Jurkat, Clone E6-1 (cell line): ENCODE data around the gene CSTF2T. TPM values are rescaled to one million over a fixed set of nuclear protein-coding genes. Genes with fewer than 3 reads are reported as not detected.

Experiments used
- DNase-seq: peaks from one replicate; pipeline ENCODE4 v3.0.0-alpha.2; 2011; ENCODE audit warnings: low read depth, low spot score
- H3K4me3 ChIP-seq: 2 replicates; pipeline ENCODE4 v1.5.1; 2011; ENCODE audit warnings: mild to moderate bottlenecking, low read length, control low read depth, moderate library complexity
- polyA plus RNA-seq: library from polyadenylated mRNA; unstranded; fragments of >200 nt; gene quantifications from one replicate; pipeline ENCODE4 v1.2.1, GENCODE V29; 2012; ENCODE audit warnings: missing spikeins; ENCODE audit not compliant: insufficient read length, insufficient read depth

Gene CSTF2T, protein sequence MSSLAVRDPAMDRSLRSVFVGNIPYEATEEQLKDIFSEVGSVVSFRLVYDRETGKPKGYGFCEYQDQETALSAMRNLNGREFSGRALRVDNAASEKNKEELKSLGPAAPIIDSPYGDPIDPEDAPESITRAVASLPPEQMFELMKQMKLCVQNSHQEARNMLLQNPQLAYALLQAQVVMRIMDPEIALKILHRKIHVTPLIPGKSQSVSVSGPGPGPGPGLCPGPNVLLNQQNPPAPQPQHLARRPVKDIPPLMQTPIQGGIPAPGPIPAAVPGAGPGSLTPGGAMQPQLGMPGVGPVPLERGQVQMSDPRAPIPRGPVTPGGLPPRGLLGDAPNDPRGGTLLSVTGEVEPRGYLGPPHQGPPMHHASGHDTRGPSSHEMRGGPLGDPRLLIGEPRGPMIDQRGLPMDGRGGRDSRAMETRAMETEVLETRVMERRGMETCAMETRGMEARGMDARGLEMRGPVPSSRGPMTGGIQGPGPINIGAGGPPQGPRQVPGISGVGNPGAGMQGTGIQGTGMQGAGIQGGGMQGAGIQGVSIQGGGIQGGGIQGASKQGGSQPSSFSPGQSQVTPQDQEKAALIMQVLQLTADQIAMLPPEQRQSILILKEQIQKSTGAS
- polyA plus RNA-seq = 35.9 TPM

DNA sequence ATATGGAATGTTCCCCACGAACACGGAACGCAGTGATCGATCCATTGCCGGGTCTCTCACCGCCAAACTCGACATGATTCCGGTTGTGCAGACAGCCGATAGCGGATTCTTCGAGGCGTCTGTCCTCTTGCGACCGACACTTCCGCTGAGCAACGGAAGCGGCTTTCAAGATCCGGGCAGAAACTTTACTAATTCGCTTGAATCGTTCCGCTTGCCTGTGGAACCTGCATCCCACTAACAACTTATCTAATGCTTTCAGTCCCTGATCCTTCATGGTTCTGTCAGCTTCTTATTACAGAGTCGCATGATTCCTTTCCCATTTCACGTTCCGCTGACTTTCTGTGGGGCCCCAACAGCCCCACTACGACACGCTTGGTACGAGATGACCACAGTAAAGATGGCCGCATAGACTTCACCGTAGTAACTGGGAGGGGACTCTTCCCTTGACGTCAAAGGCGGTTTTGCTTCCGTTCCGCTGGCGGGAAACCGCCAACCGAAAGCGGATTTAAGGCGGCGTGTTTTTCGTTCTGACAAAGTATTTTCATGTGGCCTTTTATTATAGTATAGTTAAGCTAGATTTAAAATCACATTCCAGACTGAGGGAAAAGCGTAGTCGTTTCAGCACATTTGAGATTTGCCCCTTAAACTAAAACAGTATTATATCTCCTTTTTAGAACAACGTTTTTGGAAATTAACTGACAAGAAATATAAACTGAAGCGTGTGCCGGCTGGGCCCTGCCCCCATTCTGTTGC, at the start of gene CSTF2T:
CSTF2T (minus strand) TSS at position 121 of the 753 bp plus-strand sequence; CDS start at position 75, 46 bp downstream.
- peak; percentile 94 for DNase-seq
- peak within 1 kb of the TSS; percentile 97 for H3K4me3 ChIP-seq

DNA sequence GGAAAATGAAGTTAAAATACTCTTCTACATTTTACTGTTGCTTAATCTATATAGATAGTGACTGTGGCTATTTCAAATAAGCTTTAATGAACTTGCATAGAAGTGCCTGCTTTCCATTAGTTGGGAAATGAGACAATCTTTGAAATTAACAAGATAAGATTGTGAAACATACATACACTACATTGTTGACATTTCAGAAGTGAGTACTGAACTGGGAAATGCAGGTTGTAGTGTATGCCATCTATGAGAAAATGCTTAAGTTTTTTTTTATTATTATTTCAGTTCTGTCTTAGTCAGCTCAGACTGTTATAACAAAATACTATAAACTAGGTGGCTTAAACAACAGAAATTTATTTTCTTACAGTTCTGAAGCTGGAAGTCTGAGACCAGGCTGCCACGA, 49.6 kb upstream of the CSTF2T start:
- no peak overlapping the region for H3K4me3 ChIP-seq
- DNase-seq = no peak

DNA sequence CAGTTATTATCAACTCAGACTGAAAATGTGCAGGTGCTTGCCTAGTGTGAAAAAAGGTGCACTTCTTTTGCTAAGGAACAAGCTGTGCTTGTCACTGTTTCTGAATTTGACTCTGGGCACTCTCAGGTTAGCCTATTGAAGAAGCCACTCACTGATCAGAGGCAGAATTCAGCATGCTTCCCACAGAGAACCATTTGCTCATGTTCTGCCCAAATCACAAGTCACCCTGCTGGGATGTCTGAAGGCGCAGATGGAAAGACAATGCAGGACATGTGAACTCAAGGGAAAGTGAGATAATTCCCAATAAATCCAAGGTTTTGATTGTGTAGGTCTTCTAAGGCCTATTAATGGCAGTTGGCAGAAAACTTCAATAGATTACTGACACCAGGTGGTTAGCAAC, 47.8 kb upstream of the CSTF2T start:
- no peak overlapping the region for H3K4me3 ChIP-seq
- no peak for DNase-seq

DNA sequence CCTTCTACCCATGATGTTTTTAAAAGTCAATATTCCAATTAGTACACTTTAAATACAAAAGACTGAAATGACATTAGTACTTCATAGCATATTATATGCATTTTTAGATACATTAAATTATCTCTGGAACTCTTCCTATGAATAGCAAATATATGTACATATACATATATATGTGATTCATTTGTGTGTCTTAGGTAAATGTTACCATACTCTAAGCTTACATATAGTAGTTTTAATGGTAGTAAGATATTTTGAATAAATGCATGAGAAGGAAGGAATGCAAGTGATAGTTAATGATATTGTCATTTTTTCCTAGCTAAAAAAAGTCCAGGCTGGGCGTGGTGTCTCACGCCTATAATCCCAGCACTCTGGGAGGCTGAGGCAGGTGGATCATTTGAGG, 46.0 kb upstream of the CSTF2T start:
- H3K4me3 ChIP-seq = no peak overlapping the region
- DNase-seq = no peak

DNA sequence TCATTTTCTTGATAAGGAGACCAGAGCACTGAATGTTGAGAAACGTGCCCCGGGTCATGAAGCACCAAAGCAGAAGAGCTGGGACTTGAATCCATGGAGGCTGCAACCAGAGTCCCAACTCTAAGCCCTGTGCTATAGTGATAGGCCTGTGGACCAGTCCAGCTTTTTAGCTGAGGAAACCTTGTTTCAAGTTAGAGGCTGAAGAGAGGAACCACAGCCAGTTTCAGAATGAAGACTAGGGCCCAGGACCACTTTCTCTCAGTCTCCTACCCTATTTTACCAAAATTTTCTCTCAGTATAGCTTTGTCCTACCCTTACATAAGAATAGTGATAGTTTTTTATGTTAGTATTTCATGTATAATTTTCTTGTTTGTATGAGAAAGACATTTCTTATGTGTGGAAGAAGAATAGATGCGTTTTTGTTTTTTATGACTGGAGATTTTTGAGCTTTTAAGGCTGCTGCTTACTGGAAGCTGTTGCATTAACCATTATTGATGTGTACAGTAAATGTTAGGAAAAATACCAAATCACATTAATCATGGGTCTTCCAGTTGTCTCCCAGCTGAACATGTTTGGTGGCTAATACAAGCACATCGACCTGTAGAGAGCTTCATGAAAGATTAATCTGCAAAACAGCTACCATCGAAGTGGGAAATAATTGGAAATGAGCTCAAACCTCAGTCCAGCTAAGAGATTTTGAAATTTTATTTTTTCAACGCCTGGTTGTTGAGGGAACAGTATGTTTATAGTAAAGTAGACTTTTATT, 45.0 kb upstream of the CSTF2T start:
- H3K4me3 ChIP-seq = no peak overlapping the region
- no peak for DNase-seq

DNA sequence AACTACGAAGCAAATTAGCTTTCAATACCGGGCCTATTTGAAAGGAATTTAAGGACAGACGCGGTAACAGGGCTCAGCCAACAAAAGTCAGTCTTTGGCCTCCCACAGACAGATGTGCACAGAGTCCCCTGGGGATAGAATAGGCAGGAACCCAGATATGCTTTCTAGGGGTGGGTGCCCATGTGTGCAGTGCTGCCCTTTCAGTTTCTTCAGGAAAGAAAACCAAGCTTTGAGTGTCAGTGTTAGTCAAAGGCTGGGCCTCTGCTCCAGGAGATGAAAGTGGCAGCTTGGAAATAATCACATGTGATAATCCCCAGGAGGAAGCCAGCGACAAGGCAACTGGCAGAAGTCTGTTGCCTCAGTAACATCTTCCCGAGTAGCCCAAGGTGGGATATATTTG, 43.8 kb upstream of the CSTF2T start:
- no peak overlapping the region for H3K4me3 ChIP-seq
- no peak for DNase-seq

DNA sequence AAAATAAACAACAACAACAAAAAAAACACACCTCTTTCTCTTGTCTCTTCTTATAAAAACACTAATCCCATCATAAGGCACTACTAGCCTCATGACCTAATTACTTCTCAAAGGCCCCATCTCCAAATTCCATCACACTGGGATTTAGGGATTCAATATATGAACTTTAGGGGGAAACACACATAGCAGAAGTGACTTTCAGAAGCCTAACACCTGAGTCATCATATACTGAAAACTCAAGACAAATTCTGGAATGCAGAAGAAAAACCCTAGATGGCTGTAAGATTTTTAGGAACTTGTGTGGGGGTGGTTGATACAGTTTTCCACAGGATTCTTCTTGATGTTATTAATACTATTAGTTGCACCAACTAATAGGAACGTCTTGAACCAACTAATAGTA, 33.7 kb upstream of the CSTF2T start:
- no peak overlapping the region for H3K4me3 ChIP-seq
- DNase-seq = no peak

DNA sequence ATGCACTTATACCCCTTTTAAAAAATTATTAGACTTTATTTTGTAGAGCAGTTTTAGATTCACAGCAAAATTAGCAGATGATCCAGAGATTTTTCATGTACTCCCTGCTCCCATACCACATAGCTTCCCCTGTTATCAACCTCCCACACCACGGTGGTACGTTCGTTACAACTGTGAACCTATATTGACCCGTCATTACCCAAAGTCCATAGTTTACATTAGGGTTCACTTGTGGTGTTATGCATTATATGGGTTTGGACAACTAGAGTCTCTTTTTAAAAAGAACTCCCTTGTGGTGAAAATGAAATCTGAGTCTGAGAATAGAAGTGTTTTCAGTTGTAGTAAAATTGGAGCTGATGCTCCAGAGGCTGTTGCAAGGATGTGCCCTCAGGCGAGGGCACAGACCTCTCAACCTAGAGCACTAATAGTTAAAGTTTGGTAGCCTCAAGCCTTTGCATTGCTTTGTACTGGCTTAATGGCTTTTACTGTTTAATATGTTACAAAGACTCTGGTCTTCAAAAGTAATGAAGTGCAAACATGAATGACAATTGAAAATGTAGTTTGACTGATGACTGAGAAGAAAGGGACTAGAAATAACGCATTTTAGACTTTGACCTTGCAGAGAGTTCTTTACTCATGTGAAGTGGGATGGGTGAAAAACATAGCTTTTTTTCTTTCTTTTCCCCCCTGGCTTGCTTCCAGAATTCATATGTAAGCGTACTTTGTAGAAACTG, 30.6 kb upstream of the CSTF2T start:
- H3K4me3 ChIP-seq = no peak overlapping the region
- DNase-seq = no peak

DNA sequence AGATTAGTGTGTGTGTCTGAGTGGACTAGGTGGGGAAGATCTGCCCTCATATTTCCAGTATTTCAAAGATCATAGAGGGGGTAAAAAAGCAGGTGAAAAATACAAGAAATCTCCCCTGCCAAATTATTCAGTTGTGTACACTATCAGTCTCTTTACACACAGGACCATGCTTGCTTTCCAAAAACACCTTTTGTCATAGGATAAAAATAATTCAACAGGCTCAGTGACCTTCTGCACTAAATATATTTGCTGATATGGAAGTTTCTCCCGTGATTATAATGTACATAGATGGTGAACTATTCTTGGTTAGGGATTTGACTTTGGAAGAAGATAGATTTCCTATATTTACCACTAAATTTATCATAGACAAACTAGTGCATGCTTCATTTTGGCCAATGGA, 24.6 kb upstream of the CSTF2T start:
- no peak for DNase-seq
- no peak overlapping the region for H3K4me3 ChIP-seq

DNA sequence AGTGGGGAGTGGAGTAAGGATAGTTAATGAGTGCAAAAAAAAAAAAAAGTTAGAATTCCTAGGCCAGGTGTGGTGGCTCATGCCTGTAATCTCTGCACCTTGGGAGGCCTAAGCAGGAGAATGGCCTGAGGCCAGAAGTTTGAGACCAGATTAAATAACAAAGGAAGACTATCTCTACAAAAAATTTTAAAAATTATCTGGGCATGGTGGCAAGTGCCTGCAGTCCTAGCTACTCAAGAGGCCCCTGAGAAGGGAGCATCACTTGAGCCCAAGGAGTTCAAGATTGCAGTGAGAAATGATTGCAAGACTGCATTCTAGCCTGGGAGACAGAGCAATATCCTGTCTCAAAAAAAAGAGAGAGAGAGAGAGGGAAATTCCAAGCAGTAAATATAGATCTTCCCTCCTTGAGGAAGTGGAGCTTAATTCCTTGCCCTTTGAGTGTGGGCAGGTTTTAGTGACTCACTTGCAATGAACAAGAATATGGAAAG, 19.5 kb upstream of the CSTF2T start:
- DNase-seq = no peak
- no peak overlapping the region for H3K4me3 ChIP-seq

DNA sequence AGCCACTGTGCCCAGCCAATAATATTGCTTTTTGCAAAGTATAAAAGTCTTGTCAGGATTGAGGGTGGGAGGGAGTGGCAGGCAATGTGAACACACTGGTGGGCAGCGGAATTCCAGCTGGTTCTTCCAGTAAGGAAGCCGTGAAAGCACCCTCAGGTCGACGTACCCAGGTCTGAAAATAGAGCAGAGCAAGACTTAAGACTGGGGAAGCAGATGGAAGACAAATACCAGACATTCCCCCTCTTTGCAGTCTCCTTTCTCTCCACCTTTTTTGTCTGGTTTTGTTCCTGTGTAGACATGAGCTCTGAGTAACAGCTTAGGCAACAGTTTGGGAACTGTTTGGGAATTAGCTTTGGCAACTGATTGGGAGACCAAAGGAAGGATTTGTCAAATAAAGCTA, 17.6 kb upstream of the CSTF2T start:
- no peak overlapping the region for H3K4me3 ChIP-seq
- no peak for DNase-seq

DNA sequence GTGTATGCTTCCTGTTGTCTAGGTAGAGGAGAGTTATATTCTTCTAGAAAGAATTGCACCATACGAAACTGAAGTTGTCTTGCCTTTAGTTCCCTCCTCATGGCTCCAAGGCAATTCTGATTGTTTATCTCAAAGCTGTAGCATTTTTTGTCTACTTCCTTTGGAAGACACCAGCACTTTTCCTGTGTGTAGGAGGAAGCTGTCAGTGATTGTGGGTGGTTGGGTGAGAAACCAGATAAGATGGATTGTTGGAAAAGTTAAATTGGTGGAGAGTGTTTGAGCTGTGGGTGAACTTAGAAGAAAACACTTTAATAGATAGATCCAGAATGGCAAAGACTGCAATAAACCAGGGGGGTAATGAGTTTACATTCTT, 12.1 kb upstream of the CSTF2T start:
- no peak overlapping the region for H3K4me3 ChIP-seq
- DNase-seq = no peak

DNA sequence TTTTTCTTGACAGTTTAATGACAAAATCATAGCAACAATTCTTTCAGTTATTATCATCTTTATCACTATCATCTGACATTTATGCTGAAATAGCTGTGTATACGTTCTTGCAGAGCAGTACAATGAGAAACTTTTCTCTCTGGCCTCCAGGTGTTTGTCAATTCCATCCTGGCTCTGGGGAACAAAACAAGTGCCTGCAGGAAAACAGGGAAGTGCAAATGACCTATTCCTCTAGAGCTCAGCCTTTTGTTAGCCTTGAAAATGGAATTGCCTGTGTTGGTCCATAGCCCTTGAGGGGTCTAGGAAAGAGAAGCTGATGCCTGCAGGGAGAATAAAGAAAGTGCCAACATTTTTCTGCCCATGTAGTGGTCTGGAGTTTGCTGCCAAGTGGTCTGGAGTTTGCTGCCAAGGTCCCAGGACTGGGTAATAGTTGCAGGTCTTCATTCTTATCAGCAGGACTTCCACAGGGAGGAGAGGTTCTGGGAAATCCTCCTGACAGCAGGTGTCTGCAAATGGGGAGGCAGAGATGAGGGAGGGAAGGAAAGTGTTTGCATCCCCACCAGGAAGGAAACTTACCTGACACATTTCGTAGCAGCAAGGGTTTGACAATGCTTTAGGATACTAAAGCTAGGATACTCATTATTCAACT, 10.1 kb upstream of the CSTF2T start:
- no peak for DNase-seq
- H3K4me3 ChIP-seq = no peak overlapping the region

DNA sequence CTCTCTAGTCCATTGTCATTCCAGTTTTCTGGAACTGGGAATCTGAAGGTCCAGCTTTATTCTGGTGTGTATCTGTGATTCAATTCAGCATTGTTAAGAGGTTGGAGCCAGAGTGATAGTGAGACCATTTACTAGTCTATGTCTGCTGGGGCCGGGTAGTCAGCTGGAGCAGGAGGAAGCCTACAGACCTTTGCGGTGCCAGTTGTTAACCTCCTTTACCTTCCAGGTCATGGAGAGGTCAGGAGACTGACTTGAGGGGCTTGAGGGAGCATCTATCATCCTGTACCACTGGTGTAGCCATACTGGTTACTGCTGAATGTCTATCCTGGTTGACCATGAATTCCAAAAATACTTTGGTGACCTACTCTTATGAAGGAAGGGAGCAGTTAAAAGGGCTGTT, 9.2 kb upstream of the CSTF2T start:
- no peak overlapping the region for H3K4me3 ChIP-seq
- no peak for DNase-seq

DNA sequence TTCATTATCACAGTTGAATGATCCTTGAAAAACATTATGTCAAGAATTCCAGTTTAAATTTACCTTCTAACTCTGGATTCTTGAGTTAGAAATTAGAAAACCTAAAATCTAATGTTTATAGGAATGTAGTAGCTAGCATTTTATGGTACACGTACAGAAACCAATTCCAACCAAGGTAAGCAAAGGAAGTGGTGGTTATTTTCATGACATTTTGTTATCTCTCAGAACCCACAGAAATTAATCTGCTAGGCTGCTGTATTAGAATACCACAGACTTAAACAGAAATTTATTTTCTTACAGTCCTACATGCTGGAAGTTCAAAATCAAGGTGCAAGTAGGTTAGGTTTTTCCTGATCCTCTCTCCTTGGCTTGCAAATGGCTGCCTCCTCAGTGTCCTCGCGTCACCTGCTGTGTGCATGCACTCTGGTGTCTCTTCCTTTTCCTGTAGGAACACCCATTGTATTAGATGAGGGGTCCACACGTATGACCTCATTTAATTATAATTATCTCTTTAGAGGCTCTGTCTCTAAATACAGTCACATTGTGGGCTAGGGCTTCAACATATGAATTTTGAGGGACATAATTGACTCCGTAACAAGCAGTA, 8.5 kb upstream of the CSTF2T start:
- peak; percentile 37 for DNase-seq
- H3K4me3 ChIP-seq = no peak overlapping the region

DNA sequence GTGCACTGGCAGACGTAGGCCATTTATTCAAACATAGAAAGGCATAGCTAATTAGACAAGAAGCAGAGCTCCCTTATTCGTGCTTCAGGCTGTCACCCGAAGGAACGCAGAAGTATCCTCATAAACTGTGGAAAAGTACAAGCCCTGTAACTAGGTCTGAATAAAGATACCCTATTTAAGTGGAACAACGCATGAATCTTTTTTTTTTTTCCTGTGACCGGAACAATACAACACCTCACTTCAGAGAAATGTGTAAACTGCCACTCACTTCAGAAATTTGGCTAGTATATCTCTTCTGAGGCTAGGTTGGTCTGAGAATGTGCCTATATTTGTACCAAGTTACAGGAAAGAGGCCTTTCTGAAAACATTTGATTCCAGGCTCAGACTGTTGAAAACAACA, 8.0 kb upstream of the CSTF2T start:
- no peak overlapping the region for H3K4me3 ChIP-seq
- no peak for DNase-seq

DNA sequence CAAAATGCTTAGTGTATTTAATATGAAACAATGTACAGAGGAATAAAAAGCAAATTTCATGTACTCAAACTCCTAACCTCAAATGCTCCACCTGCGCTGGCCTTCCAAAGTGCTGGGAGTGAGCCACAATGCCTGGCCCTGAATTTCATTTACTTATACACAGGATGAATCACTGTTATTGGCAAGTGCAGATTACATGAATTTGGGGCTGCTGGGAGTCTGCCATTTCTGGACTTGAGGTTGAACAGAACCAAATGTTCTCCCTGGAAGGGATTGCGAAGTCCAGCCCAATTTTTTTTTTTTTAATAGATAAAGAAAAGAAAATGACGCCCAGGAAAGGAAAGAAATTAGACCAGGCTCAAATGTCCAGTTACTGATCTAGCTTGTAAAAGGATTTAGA, 6.8 kb upstream of the CSTF2T start:
- no peak for DNase-seq
- H3K4me3 ChIP-seq = no peak overlapping the region

DNA sequence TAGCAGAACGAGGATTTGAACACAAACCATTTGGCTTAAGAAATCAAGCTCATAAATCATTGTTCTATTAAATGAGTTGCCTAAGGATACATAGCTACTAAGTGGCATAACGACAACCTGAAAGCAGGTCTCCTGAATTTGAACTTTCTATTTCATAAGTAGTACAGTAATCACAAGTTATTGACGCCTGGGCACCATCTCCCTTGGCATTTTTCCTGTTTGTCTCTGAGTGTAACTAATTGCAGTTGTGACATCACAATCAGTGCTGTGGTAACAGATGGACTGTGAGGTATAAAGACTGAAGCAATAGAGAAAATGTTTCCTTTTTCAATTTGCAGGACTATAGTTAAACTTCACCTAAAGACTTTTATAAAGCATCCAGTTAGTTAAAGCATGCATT, 6.4 kb upstream of the CSTF2T start:
- DNase-seq = no peak
- H3K4me3 ChIP-seq = no peak overlapping the region
